HEK293T (cell line): Measurements from ENCODE around the gene PARVB.
A peak's percentile ranks its signal among the peaks of the same experiment; 100 is the strongest.

Experiments used
- CTCF ChIA-PET: fragments of 350-600 bp; formaldehyde crosslinking; extraction: SDS; loops from one replicate; lab custom pipeline; 2021; ENCODE audit warnings: antibody characterized with exemption, inconsistent platforms; lab: Yijun Ruan, JAX
- POLR2A ChIA-PET: fragments of 350-600 bp; formaldehyde crosslinking; extraction: SDS; loops from one replicate; lab custom pipeline; 2020; ENCODE audit warnings: antibody characterized with exemption, inconsistent platforms; lab: Yijun Ruan, JAX
- DNase-seq: peaks from one replicate; pipeline ENCODE4 v3.0.0; 2012; ENCODE audit warnings: mixed read lengths; ENCODE audit errors: extremely low spot score
- ARNT ChIP-seq: fragments of 450-650 bp; IDR thresholded peaks from 2 replicates; pipeline ENCODE4 v1.6.1; 2017; ENCODE audit warnings: mild to moderate bottlenecking
- BHLHE40 ChIP-seq: fragments of 450-650 bp; IDR thresholded peaks from 2 replicates; pipeline ENCODE4 v1.6.1; 2016; ENCODE audit warnings: mild to moderate bottlenecking, moderate library complexity, borderline replicate concordance
- CTBP1 ChIP-seq: fragments of 450-650 bp; IDR thresholded peaks from 2 replicates; pipeline ENCODE4 v1.6.1; 2016; ENCODE audit warnings: borderline replicate concordance
- ELF4 ChIP-seq: fragments of 450-650 bp; IDR thresholded peaks from 2 replicates; pipeline ENCODE4 v1.6.1; 2017; ENCODE audit warnings: antibody characterized with exemption
- FOXA1 ChIP-seq: fragments of 450-650 bp; IDR thresholded peaks from 2 replicates; pipeline ENCODE4 v1.6.1; 2016; ENCODE audit warnings: mild to moderate bottlenecking
- FOXK2 ChIP-seq: fragments of 450-650 bp; IDR thresholded peaks from 2 replicates; pipeline ENCODE4 v1.6.1; 2016; ENCODE audit warnings: mild to moderate bottlenecking
- FOXM1 ChIP-seq: fragments of 450-650 bp; IDR thresholded peaks from 2 replicates; pipeline ENCODE4 v1.6.1; 2017; ENCODE audit warnings: mild to moderate bottlenecking, borderline replicate concordance
- HDGF ChIP-seq: fragments of 450-650 bp; IDR thresholded peaks from 2 replicates; pipeline ENCODE4 v1.6.1; 2017; ENCODE audit warnings: antibody characterized with exemption, borderline replicate concordance
- L3MBTL2 ChIP-seq: fragments of 450-650 bp; conservative IDR thresholded peaks from 2 replicates; pipeline ENCODE4 v1.6.1; 2016; ENCODE audit warnings: mild to moderate bottlenecking
- LEF1 ChIP-seq: fragments of 450-650 bp; IDR thresholded peaks from 2 replicates; pipeline ENCODE4 v1.6.1; 2017; ENCODE audit warnings: mild to moderate bottlenecking, borderline replicate concordance
- NFRKB ChIP-seq: fragments of 450-650 bp; IDR thresholded peaks from 2 replicates; pipeline ENCODE4 v1.6.1; 2016; ENCODE audit warnings: mild to moderate bottlenecking, moderate library complexity
- SP1 ChIP-seq: fragments of 450-650 bp; IDR thresholded peaks from 2 replicates; pipeline ENCODE4 v1.6.1; 2017
- SUZ12 ChIP-seq: fragments of 450-650 bp; IDR thresholded peaks from 2 replicates; pipeline ENCODE4 v1.6.1; 2016; ENCODE audit warnings: mild to moderate bottlenecking
- TARDBP ChIP-seq: fragments of 450-650 bp; IDR thresholded peaks from 2 replicates; pipeline ENCODE4 v1.6.1; 2016
- ZNF384 ChIP-seq: fragments of 450-650 bp; IDR thresholded peaks from 2 replicates; pipeline ENCODE4 v1.6.1; 2016
- TF ChIP-seq, protein P1 (sequence below): fragments of 450-650 bp; IDR thresholded peaks from 2 replicates; pipeline ENCODE4 v1.6.1; 2016

Gene PARVB

DNA sequence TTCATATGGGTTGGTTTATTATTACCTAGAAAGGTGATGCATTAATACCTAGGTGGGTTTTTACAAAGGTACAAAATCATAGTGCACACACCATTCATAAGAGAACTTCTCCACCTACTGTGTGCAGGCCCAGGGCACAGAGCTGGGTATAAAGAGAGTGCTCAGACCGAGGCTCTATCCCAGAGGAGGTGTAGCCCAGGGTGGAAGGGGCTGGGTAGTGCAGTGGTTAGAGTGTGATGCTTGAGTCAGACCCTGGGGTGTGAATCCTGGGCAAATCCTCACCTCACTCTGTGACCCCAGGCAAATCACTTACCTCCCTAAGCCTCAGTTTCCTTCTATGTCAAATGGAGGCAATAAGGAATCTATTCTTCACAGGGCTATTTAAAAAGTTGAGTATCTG lies 188.8 kb downstream of the PARVB start:
- ChIA-PET POLR2A (no interaction called here), CTCF (no interaction called here)
- DNase-seq = no peak
- TF ChIP-seq, protein P1, sequence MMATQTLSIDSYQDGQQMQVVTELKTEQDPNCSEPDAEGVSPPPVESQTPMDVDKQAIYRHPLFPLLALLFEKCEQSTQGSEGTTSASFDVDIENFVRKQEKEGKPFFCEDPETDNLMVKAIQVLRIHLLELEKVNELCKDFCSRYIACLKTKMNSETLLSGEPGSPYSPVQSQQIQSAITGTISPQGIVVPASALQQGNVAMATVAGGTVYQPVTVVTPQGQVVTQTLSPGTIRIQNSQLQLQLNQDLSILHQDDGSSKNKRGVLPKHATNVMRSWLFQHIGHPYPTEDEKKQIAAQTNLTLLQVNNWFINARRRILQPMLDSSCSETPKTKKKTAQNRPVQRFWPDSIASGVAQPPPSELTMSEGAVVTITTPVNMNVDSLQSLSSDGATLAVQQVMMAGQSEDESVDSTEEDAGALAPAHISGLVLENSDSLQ = no peak
- TF ChIP-seq SP1 (no peak), BHLHE40 (no peak), NFRKB (no peak), FOXK2 (no peak), ARNT (no peak), FOXM1 (no peak), HDGF (no peak), LEF1 (no peak), TARDBP (no peak), FOXA1 (no peak), SUZ12 (no peak), L3MBTL2 (no peak), CTBP1 (no peak), ZNF384 (no peak)

DNA sequence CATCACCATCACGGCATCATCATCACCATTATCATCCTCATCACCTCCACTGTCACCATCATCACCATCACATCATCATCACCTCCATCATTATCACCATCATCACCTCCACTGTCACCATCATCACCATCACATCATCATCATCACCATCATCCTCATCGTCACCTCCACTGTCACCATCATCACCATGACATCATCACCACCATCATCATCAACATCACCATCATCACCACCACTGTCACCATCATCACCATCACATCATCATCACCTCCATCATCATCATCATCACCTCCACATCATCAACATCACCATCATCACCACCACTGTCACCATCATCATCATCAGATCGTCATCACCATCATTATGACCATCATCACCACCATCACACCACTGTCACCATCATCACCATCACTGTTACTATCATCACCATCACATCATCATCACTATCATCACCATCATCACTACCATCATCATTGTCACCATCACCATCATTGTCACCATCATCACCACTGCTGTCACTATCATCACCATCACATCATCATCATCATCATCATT lies 189.5 kb downstream of the PARVB start:
- ChIA-PET POLR2A (no interaction called here), CTCF (no interaction called here)
- TF ChIP-seq TARDBP (peak; percentile 11; the same call in 1 of the 2 replicates), SP1 (no peak)
- DNase-seq = no peak

DNA sequence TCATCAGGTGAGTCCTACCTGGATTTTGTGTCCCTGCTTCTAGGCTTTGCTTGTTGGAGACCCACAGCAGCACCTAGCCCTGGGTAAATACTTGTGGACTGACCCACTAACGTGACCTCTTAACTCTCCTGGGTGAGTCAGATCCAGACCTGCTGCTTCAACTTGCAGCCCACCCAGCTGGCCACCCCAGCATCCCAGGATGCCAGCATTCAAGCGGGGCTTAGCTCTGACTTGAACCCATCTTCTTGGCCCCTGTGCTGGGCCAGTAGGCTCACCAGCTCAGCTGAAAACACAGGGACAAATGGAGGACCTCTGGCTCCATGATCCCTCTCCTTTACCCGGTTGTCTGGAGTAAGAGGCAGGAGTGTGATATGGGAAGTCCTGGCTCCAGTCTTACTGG lies 190.1 kb downstream of the PARVB start:
- TF ChIP-seq, protein P1 = no peak
- TF ChIP-seq SP1 (no peak), SUZ12 (no peak), ZNF384 (no peak), ELF4 (no peak), FOXK2 (no peak), HDGF (no peak), NFRKB (no peak), FOXM1 (no peak), LEF1 (no peak), CTBP1 (no peak), BHLHE40 (no peak), L3MBTL2 (no peak)
- ChIA-PET POLR2A (no interaction called here), CTCF (no interaction called here)
- DNase-seq = no peak

DNA sequence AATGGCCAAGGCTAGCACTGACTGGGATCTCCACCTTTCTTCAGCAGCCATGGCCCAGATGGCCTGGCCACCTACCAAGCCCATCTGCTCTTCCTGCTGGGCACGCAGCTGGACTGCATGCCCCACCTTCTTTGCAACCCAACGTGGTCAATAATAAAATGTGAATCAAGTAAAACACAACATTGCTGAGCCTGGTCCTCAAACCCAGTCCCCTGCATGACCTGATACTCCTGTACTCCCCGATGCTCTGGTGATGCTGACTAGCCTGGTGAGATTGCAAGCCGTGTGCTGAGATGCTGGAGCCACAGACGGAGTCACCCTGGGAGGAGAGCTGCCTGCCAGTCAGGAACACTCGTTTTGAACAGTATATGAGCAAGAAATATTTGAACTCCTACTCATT lies 190.7 kb downstream of the PARVB start:
- TF ChIP-seq FOXK2 (no peak), LEF1 (no peak), L3MBTL2 (no peak), ARNT (no peak), SP1 (no peak), BHLHE40 (no peak), HDGF (no peak)
- TF ChIP-seq, protein P1 = no peak
- CTCF ChIA-PET = no interaction called here
- POLR2A ChIA-PET = no interaction called here
- no peak for DNase-seq

DNA sequence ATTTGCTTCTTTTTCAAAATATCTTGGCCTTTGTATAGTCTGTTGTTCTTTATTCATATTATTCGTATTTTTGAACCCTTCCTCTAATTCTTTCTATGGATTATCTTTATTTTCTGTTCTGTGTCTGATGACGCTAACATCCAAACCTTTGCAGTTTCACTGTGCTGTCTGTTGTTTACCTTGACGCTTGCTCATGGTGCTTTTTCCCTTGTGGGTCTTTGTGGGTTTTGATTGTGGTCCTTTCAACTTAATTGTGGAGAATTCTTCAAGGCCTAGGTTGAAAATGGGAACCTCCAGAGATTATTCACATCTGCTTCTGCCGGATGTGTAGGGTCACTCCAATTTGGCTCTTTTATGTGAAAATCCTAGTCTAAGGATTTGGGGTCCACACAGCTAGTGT lies 191.2 kb downstream of the PARVB start:
- TF ChIP-seq CTBP1 (no peak), LEF1 (no peak), NFRKB (no peak), FOXA1 (no peak), TARDBP (no peak), ELF4 (no peak), ZNF384 (no peak), HDGF (no peak), FOXK2 (no peak), L3MBTL2 (no peak), BHLHE40 (no peak), SUZ12 (no peak), FOXM1 (no peak)
- TF ChIP-seq, protein P1 = no peak
- ChIA-PET POLR2A (no interaction called here), CTCF (no interaction called here)
- no peak for DNase-seq

DNA sequence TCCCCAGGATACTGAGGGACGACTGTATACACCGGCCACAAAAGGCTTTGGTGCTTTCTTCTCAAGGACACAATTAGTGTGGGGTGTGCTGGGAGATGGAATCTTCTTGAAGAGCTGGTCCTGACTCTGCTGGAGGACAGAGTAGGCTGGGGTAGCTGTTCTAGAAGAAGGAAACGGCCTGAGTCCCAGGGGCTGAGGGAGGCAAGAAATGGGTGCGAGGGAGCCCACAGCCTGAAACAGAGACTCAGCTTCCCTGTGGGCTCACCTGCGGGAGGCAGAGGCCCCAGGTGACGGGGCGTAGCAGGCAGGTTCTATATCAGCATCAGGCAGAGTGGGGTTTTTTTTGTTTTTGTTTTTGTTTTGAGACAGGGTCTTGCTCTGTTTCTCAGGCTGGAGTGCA lies 193.2 kb downstream of the PARVB start:
- ChIA-PET CTCF (no interaction called here), POLR2A (no interaction called here)
- TF ChIP-seq ELF4 (no peak), ZNF384 (no peak), HDGF (no peak), ARNT (no peak), LEF1 (no peak), SP1 (no peak), NFRKB (no peak)
- TF ChIP-seq, protein P1 = no peak
- DNase-seq = no peak
